H9 (cell line): ENCODE results near the gene ZC3H18. TPM values are rescaled to one million over a fixed set of nuclear protein-coding genes. Genes with fewer than 3 reads are reported as not detected.

Experiments
- DNase-seq: peaks from one replicate; pipeline ENCODE4 v3.0.0-alpha.2; 2017
- H2AFZ ChIP-seq: one replicate; pipeline ENCODE4 v1.6.1; 2013; ENCODE audit warnings: mild to moderate bottlenecking, low read length, control low read depth, moderate library complexity
- H2AK5ac ChIP-seq: 2 replicates; pipeline ENCODE4 v1.6.1; 2013; ENCODE audit warnings: low read length, control low read depth, mixed read lengths; ENCODE audit not compliant: insufficient read length
- H2BK120ac ChIP-seq: one replicate; pipeline ENCODE4 v1.6.1; 2013; ENCODE audit warnings: low read depth, mild to moderate bottlenecking, low read length, control low read depth, inconsistent platforms; ENCODE audit not compliant: poor library complexity, severe bottlenecking
- H2BK12ac ChIP-seq: 2 replicates; pipeline ENCODE4 v1.6.1; 2013; ENCODE audit warnings: low read length, control low read depth, mixed read lengths, low read depth; ENCODE audit not compliant: insufficient read length
- H2BK15ac ChIP-seq: 2 replicates; pipeline ENCODE4 v1.6.1; 2013; ENCODE audit warnings: low read depth, low read length, control low read depth
- H2BK20ac ChIP-seq: one replicate; pipeline ENCODE4 v1.6.1; 2013; ENCODE audit warnings: low read depth, mild to moderate bottlenecking, low read length, control low read depth, inconsistent platforms; ENCODE audit not compliant: poor library complexity, severe bottlenecking
- H2BK5ac ChIP-seq: 2 replicates; pipeline ENCODE4 v1.6.1; 2013; ENCODE audit warnings: low read length, control low read depth, mixed read lengths; ENCODE audit not compliant: insufficient read length
- H3K14ac ChIP-seq: 2 replicates; pipeline ENCODE4 v1.6.1; 2013; ENCODE audit warnings: low read length, control low read depth; ENCODE audit not compliant: insufficient read depth
- H3K18ac ChIP-seq: 2 replicates; pipeline ENCODE4 v1.6.1; 2013; ENCODE audit warnings: low read depth, mild to moderate bottlenecking, mixed read lengths, low read length, control low read depth; ENCODE audit not compliant: insufficient read length
- H3K23ac ChIP-seq: 2 replicates; pipeline ENCODE4 v1.6.1; 2013; ENCODE audit warnings: low read length, control low read depth, mixed read lengths, low read depth; ENCODE audit not compliant: insufficient read length
- H3K23me2 ChIP-seq: 2 replicates; pipeline ENCODE4 v1.6.1; 2013; ENCODE audit warnings: low read depth, mild to moderate bottlenecking, mixed read lengths, low read length, control low read depth; ENCODE audit not compliant: insufficient read length, poor library complexity, severe bottlenecking
- H3K27ac ChIP-seq: 2 replicates; pipeline ENCODE4 v1.5.1; 2013; ENCODE audit warnings: low read length, control low read depth, mixed read lengths, low read depth; ENCODE audit not compliant: insufficient read length
- H3K27me3 ChIP-seq: 2 replicates; pipeline ENCODE4 v1.6.1; 2013; ENCODE audit warnings: low read length, control low read depth, inconsistent platforms; ENCODE audit not compliant: insufficient read depth
- H3K4ac ChIP-seq: 2 replicates; pipeline ENCODE4 v1.6.1; 2013; ENCODE audit warnings: low read depth, mild to moderate bottlenecking, control low read depth, inconsistent platforms, low read length, moderate library complexity
- H3K4me1 ChIP-seq: 2 replicates; pipeline ENCODE4 v1.6.1; 2013; ENCODE audit warnings: low read length, control low read depth, inconsistent platforms; ENCODE audit not compliant: insufficient read depth
- H3K4me2 ChIP-seq: 2 replicates; pipeline ENCODE4 v1.6.1; 2013; ENCODE audit warnings: low read length, control low read depth, mixed read lengths; ENCODE audit not compliant: insufficient read length, insufficient read depth
- H3K56ac ChIP-seq: 2 replicates; pipeline ENCODE4 v1.6.1; 2013; ENCODE audit warnings: low read depth, mild to moderate bottlenecking, mixed read lengths, low read length, control low read depth; ENCODE audit not compliant: insufficient read length
- H3K79me1 ChIP-seq: 2 replicates; pipeline ENCODE4 v1.6.1; 2013; ENCODE audit warnings: low read depth, mild to moderate bottlenecking, moderate library complexity, low read length, control low read depth, inconsistent platforms; ENCODE audit not compliant: insufficient read depth, poor library complexity, severe bottlenecking
- H3K79me2 ChIP-seq: 2 replicates; pipeline ENCODE4 v1.6.1; 2013; ENCODE audit warnings: low read length, control low read depth, inconsistent platforms; ENCODE audit not compliant: insufficient read depth
- H3K9ac ChIP-seq: 2 replicates; pipeline ENCODE4 v1.6.1; 2013; ENCODE audit warnings: low read length, control low read depth, mixed read lengths; ENCODE audit not compliant: insufficient read length; ENCODE audit errors: extremely low read depth
- H3K9me3 ChIP-seq: one replicate; pipeline ENCODE4 v1.6.1; 2013; ENCODE audit warnings: low read depth, low read length, inconsistent platforms; ENCODE audit not compliant: control insufficient read depth
- H3T11ph ChIP-seq: one replicate; pipeline ENCODE4 v1.6.1; 2013; ENCODE audit warnings: mild to moderate bottlenecking, low read length, control low read depth, inconsistent platforms
- H4K20me1 ChIP-seq: one replicate; pipeline ENCODE4 v1.6.1; 2013; ENCODE audit not compliant: control insufficient read depth, insufficient read length, insufficient read depth
- H4K5ac ChIP-seq: 2 replicates; pipeline ENCODE4 v1.6.1; 2013; ENCODE audit warnings: low read depth, mild to moderate bottlenecking, mixed read lengths, low read length, control low read depth; ENCODE audit not compliant: insufficient read length
- H4K8ac ChIP-seq: replicated peaks from 2 replicates; pipeline ENCODE4 v1.6.1; 2013; ENCODE audit warnings: low read length, control low read depth, mixed read lengths, low read depth; ENCODE audit not compliant: insufficient read length
- H4K91ac ChIP-seq: 2 replicates; pipeline ENCODE4 v1.6.1; 2013; ENCODE audit warnings: low read depth, mild to moderate bottlenecking, moderate library complexity, mixed read lengths, low read length, control low read depth; ENCODE audit not compliant: insufficient read length
- H3K27ac Mint-ChIP-seq, 3 experiments: 2 replicates in 2 of 3; 3 replicates in 1 of 3; pipeline ENCODE4 v1.8.0; 2020 to 2021; ENCODE audit warnings: mixed read lengths in 3 of 3, mild to moderate bottlenecking in 1 of 3, moderate library complexity in 1 of 3
- H3K27me3 Mint-ChIP-seq: 2 replicates; pipeline ENCODE4 v1.8.0; 2021; ENCODE audit warnings: low read depth, mild to moderate bottlenecking, moderate library complexity, mixed read lengths
- H3K36me3 Mint-ChIP-seq, 3 experiments: 2 replicates in 2 of 3; 3 replicates in 1 of 3; pipeline ENCODE4 v1.8.0; 2020 to 2021; ENCODE audit warnings: low read depth in 3 of 3, mixed read lengths in 3 of 3; ENCODE audit not compliant: insufficient read depth in 1 of 3
- H3K4me1 Mint-ChIP-seq, 2 experiments: 2 replicates each; pipeline ENCODE4 v1.8.0; 2020; ENCODE audit warnings: mixed read lengths in 2 of 2
- H3K4me3 Mint-ChIP-seq, 2 experiments: 2 replicates in 1 of 2; 3 replicates in 1 of 2; pipeline ENCODE4 v1.8.0; 2020 to 2021; ENCODE audit warnings: mild to moderate bottlenecking in 2 of 2, mixed read lengths in 2 of 2, moderate library complexity in 1 of 2
- H3K9me3 Mint-ChIP-seq, 2 experiments: 2 replicates in 1 of 2; 3 replicates in 1 of 2; pipeline ENCODE4 v1.8.0; 2020; ENCODE audit warnings: mild to moderate bottlenecking in 2 of 2, mixed read lengths in 2 of 2, moderate library complexity in 1 of 2
- CTCF ChIP-seq: fragments of 200-600 bp; sonication (generic); conservative IDR thresholded peaks from 3 replicates; pipeline ENCODE4 v1.8.0; 2021; ENCODE audit warnings: antibody characterized with exemption, mild to moderate bottlenecking
- WGBS: extraction: QIAGEN DNeasy Blood & Tissue Kit; methylation state at CpG from one replicate; pipeline ENCODE4 v1.1.7; 2013; ENCODE audit warnings: missing lambda C conversion rate, low lambda C conversion rate, mixed read lengths; ENCODE audit not compliant: insufficient read length; ENCODE audit errors: extremely low coverage; 5-methylcytosine and 5-hydroxymethylcytosine counted together
- total RNA-seq: library from RNA; stranded (reverse); gene quantifications from 2 replicates; pipeline ENCODE4 v1.2.1, GENCODE V29; 2021

The ZC3H18 gene
- total RNA-seq, 1 experiment from 2014 or later: 69.7 TPM

- peaks cover 18% of the 10 kb centered on the region for H3K27me3 Mint-ChIP-seq
- H3K4me3 Mint-ChIP-seq: peak overlapping the region; percentile 61 to 80
- Histone ChIP-seq H3K4me2 (peak overlapping the region; percentile 54), H2AK5ac (no peak overlapping the region), H3K4ac (no peak overlapping the region), H3K9ac (no peak overlapping the region), H3K23ac (no peak overlapping the region), H3T11ph (no peak overlapping the region), H3K14ac (peak overlapping the region; percentile 32; the same call in 1 of the 2 replicates), H3K9me3 (no peaks in the 10 kb centered on the region), H3K18ac (no peak overlapping the region), H2BK15ac (no peak overlapping the region), H3K4me1 (no peaks in the 10 kb centered on the region; the same call in 1 of the 2 replicates), H4K8ac (no peak overlapping the region), H4K5ac (no peak overlapping the region), H3K27me3 (no peaks in the 10 kb centered on the region), H2BK120ac (no peak overlapping the region), H3K56ac (no peak overlapping the region), H3K27ac (no peak overlapping the region), H2BK20ac (no peak overlapping the region), H2BK5ac (no peak overlapping the region), H3K79me2 (no peaks in the 10 kb centered on the region), H3K79me1 (no peaks in the 10 kb centered on the region), H4K91ac (no peak overlapping the region), H3K23me2 (peaks cover 15% of the 10 kb centered on the region), H2AFZ (no peak overlapping the region), H4K20me1 (no peaks in the 10 kb centered on the region), H2BK12ac (no peak overlapping the region)
- peak; percentile 85 for DNase-seq
- no CpG with 5 or more reads among the region's 82 CpGs for WGBS
- H3K9me3 Mint-ChIP-seq: no peaks in the 10 kb centered on the region; a peak in 1 of 5 replicates
- peaks cover 5 to 22% (median 22%) of the 10 kb centered on the region in 3 experiments; a peak in 6 of 7 replicates for H3K36me3 Mint-ChIP-seq
- H3K4me1 Mint-ChIP-seq: peaks cover 16 to 32% of the 10 kb centered on the region in 2 experiments
- TF ChIP-seq CTCF: no peak
- no peak overlapping the region for H3K27ac Mint-ChIP-seq
These were observed 64.2 kb downstream of the ZC3H18 start for GRCh38 chr16:88634141-88634993.
